GM12875 (cell line): ENCODE measurements around the gene FOXL1.

Experiments
- H3K4me3 ChIP-seq: one replicate; pipeline ENCODE4 v1.5.1; 2011; ENCODE audit warnings: low read depth, low read length, control low read depth
- TF ChIP-seq, protein P1 (sequence below): IDR thresholded peaks from 2 replicates; pipeline ENCODE4 v1.5.1; 2011; ENCODE audit warnings: low read depth, mild to moderate bottlenecking, control low read depth, inconsistent platforms, low read length, moderate library complexity, borderline replicate concordance; ENCODE audit not compliant: insufficient read depth

Gene FOXL1

DNA sequence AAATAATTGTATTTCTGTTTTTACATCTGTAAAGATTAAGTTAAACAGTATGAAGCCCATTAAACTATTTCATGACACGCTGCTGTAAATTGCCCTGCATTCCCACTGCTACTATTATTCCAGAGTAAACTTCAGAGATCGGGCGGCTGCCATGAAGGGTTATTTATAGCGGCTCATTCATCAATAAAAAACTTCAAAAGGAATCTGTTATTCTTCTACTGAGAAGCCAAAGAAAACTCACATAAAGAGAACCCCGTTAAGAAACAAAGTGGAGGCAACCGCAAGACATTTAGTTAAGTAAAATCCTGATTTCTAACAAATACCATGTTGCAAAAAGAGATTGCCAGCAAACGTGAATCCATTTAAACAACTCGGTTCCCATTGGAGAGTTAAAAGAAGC is 16.4 kb downstream of the FOXL1 start:
- TF ChIP-seq, protein P1, sequence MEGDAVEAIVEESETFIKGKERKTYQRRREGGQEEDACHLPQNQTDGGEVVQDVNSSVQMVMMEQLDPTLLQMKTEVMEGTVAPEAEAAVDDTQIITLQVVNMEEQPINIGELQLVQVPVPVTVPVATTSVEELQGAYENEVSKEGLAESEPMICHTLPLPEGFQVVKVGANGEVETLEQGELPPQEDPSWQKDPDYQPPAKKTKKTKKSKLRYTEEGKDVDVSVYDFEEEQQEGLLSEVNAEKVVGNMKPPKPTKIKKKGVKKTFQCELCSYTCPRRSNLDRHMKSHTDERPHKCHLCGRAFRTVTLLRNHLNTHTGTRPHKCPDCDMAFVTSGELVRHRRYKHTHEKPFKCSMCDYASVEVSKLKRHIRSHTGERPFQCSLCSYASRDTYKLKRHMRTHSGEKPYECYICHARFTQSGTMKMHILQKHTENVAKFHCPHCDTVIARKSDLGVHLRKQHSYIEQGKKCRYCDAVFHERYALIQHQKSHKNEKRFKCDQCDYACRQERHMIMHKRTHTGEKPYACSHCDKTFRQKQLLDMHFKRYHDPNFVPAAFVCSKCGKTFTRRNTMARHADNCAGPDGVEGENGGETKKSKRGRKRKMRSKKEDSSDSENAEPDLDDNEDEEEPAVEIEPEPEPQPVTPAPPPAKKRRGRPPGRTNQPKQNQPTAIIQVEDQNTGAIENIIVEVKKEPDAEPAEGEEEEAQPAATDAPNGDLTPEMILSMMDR: no peak
- no peak overlapping the region for H3K4me3 ChIP-seq

DNA sequence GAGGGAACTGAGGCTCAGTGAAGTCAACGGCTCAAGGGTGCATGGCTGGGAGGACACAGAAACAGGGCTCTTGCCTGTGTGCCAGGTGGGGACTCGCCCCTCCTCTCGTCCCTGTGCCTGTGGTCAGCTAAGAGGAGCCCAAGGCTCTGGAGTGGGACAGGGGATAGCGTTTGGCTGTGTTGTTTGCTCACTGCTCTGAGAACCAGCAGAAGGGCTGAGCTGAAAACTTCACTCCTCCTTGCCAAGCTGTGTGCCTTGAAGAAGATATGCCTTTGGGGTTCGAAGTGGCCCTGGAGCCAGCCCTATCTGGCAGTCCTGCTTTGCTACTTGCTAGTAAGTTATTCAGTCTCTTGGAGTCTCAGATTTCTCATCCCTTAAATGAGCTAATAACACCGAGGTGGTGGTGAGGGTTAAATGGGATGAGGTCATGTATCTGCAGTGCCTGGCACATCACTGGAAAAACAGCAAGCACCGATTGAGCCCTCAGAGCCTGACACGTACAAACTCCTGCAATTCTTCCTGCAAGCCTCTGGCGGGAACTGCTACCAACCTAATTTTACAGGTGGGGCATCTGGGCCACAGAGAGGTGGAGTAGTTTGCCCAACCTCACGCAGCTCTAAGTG is 17.7 kb downstream of the FOXL1 start:
- H3K4me3 ChIP-seq: no peak overlapping the region
- TF ChIP-seq, protein P1: no peak

DNA sequence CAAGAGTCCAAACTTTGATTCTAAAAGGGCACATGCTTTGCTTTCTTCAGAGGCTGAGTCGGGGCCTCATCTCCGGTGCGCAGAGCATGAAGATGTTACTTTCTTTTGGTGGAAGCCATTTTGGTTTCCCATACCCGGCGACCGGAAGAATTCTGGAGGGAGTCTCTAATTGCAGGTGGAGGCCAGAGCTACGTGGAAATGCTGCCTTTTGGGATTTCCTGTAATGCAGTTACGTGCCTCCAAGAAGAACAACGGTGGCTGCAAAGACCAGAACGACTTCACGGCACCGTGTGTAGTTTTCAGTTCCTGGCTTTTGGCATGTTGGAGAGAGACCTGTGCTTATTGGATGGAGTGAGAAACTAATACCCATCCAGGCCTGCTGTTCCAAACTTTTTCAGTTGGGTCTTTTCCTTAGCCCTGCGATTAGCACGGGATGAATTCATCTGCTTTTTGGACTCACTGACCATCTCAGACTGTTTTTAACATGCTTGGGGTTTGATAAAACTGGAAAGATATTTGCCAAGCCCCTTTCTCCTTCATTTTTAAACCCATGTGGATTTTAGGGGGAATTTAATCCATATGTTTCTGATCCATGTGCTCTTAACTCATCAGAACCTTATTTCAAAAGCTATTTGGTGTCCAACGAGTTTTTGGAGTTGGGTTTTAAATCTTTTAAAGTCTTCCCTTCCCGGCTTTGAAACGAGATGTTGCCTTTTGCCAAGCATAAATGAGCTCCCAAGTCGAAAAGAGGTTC is 19.0 kb downstream of the FOXL1 start:
- H3K4me3 ChIP-seq: no peak overlapping the region
- TF ChIP-seq, protein P1: no peak

DNA sequence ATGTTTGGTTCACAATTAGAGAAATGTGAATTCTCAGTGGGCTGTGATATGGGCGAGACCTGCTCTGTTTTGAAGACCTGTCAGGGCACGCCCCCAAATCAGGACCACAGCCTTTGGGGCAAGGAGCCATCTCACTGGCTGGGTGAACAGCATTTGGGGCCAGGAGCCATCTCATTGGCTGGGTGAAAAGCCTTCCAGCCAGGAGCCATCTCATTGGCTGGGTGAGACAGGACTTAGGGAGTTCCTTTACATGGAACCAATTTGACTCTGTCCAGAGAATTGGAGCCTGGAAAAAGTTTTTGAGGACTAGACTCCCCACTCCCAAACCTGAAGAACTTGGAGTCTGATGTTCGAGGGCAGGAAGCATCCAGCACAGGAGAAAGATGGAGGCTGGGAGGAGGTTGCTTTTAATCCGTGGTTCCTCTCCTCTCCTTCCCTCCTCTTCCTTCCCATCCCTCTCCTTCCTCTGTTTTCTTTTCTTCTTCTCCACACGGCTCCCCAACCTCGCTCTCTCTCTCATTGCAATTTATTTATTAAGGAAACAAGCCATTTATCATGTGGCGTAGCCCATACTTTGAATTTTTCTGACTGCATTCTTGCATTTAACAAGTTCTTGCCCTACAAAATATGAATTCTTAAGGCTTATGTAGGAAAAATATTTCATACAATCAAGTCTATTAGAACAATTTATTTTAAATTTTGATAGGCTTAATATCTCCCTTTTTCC is 19.7 kb downstream of the FOXL1 start:
- TF ChIP-seq, protein P1: no peak
- H3K4me3 ChIP-seq: no peak overlapping the region

DNA sequence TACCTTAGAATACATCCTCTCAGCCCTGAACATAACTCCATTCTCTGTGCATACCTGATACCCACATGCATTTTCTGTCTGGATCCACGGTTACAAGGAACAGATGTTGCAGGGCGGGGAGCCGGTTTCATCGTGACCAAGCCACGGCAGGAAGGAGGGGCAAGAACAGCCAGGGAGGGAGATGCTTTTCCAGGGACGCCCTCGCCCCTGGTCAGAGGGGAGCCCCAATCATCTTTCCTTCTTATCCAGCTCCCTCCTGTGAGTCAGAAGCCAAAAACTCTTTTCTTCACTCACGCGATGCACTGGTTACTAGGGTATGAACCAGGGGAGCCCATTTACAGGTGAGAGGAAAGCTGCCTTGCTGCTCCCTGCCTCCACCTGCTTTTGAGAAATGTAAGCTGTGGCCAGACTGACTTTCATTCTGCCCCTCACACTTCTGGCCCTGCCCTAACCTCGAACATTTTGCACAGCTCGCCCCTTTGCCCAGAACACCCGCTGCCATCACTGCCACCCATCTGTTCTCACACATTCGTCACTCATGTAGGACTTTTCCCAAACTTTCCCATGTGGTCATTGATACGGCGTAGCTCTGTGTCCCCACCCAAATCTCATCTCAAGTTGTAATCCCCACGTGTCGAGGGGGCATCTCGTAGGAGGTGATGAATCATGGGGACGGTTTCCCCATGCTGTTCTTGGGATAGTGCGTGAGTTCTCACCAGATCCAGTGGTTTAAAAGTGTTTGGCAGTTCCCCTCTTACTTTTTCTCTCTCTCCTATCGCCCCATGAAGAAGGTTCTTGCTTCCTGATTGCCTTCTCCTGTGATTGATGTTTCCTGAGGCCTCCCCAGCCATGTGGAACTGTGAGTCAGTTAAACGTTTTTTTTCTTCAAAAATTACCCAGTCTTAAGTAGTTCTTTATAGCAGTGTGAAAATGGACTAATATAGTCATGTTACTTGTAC is 20.5 kb downstream of the FOXL1 start:
- H3K4me3 ChIP-seq: no peak overlapping the region
- TF ChIP-seq, protein P1: no peak

DNA sequence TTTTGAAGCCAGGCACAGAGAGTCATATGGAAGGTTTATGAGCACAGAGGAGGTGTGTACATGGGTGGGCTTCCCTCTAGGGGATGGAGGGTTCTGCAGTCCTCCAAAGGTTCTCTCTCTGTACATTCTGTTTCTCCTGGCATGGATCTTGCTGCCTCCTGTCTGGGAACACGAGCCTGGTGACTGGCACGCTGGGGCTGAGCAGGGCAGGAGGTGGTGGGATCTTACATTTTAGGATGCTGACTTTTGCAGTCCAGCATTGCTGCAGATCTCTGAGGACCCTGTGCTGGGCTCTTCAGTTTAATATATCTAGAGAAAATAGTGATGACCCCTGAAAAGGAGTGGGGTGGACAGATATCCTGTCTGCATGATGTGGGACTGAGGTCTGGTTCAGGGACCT is 23.0 kb downstream of the FOXL1 start:
- no peak overlapping the region for H3K4me3 ChIP-seq
- TF ChIP-seq, protein P1: no peak
